SJCRH30 (cell line): ENCODE results near the gene ANKRD45. TPM values are rescaled to one million over a fixed set of nuclear protein-coding genes. Genes with fewer than 3 reads are reported as not detected.
A peak's percentile ranks its signal among the peaks of the same experiment; 100 is the strongest.
"Not testable (repeated sequence)": the region's sequence is repeated elsewhere in the genome, so short reads cannot be mapped to it uniquely, and the experiment has no call there.

Source experiments
- DNase-seq, 2 experiments: peaks; one replicate each; pipeline ENCODE4 v3.0.0-alpha.2; 2015 to 2020
- H3K27ac ChIP-seq: fragments of 250-450 bp; sonication (Bioruptor Pico); 2 replicates; pipeline ENCODE4 v1.5.1; 2020; ENCODE audit warnings: mild to moderate bottlenecking, moderate library complexity
- H3K27me3 ChIP-seq: fragments of 250-450 bp; sonication (Bioruptor Pico); 2 replicates; pipeline ENCODE4 v1.5.1; 2020; ENCODE audit warnings: mild to moderate bottlenecking, moderate library complexity
- H3K36me3 ChIP-seq: fragments of 250-450 bp; sonication (Bioruptor Pico); 2 replicates; pipeline ENCODE4 v1.5.1; 2020; ENCODE audit warnings: mild to moderate bottlenecking, moderate library complexity
- H3K4me1 ChIP-seq: fragments of 250-450 bp; sonication (Bioruptor Pico); 2 replicates; pipeline ENCODE4 v1.5.1; 2020; ENCODE audit warnings: mild to moderate bottlenecking, moderate library complexity
- H3K4me3 ChIP-seq: fragments of 250-450 bp; sonication (Bioruptor Pico); 2 replicates; pipeline ENCODE4 v1.5.1; 2020; ENCODE audit warnings: mild to moderate bottlenecking, moderate library complexity
- H3K9me3 ChIP-seq: fragments of 250-450 bp; sonication (Bioruptor Pico); replicated peaks from 2 replicates; pipeline ENCODE4 v1.5.1; 2020; ENCODE audit warnings: mild to moderate bottlenecking, moderate library complexity
- total RNA-seq: library from RNA; depleted of rRNA; stranded (reverse); fragments of >200 nt; shearing (Covaris generic); gene quantifications from 2 replicates; pipeline ENCODE4 v1.2.3, GENCODE V29; 2014; rRNA removed

Gene ANKRD45
- total RNA-seq, 1 experiment from 2014 or later: not detected

DNA sequence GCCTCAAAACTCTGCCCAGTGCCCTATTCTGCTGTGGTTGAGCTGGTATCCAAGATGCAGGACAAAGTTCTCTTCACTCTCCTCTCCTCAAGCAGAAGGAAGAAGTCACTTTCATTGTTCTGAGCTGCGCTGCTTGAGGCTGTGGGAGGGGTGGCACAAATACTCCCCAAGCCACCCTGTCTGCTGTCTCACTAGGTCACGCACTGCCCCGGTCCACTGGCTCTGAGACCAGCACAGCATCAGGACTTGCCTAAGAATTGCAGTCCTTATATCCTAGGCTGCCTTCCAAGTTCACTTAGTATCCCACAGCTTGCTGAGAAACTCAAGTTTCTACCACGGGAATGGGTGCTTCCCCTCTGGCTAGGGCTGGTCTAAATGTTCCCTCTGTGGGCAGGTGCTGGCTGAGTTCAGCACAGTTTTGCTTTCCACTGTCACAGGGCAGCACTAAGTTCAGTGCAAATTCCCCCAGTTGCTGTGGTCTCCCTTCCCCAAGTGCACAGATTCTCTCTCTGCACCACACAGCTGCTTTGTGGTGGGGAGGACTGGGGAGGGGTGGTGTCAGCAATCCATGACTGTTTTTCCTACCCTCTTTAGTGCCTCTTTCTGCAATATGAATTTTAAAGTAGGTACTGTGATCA is 99.2 kb downstream of the ANKRD45 start:
- no peaks in the 10 kb centered on the region for H3K4me1 ChIP-seq
- no peak overlapping the region for H3K4me3 ChIP-seq
- no peaks in the 10 kb centered on the region for H3K27me3 ChIP-seq
- H3K36me3 ChIP-seq: no peaks in the 10 kb centered on the region
- H3K27ac ChIP-seq: no peak overlapping the region
- peaks cover 3% of the 10 kb centered on the region; the same call in 1 of the 2 replicates for H3K9me3 ChIP-seq
- DNase-seq: peak in 1 of 2 experiments; percentile 9

DNA sequence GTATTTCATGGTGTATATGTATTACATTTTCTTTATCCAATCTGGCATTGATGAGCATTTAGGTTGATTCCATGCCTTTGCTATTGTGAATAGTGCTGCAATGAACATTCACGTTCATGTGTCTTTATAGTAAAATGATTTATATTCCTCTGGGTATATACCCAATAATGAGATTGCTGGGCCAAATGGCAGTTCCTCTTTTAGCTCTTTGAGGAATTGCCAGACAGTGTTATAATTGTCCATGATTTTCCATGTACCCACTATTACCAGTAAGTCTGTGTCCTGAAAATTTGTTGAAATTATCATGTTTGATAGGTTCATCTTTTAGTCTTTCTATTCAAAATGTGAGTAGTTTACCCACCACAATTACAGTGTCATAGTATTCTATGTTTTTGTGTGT is 101.2 kb downstream of the ANKRD45 start:
- no peak for DNase-seq
- Histone ChIP-seq H3K4me3 (no peak overlapping the region), H3K36me3 (no peaks in the 10 kb centered on the region), H3K4me1 (no peaks in the 10 kb centered on the region), H3K27ac (no peak overlapping the region), H3K27me3 (no peaks in the 10 kb centered on the region), H3K9me3 (peaks cover 3% of the 10 kb centered on the region; the same call in 1 of the 2 replicates)

DNA sequence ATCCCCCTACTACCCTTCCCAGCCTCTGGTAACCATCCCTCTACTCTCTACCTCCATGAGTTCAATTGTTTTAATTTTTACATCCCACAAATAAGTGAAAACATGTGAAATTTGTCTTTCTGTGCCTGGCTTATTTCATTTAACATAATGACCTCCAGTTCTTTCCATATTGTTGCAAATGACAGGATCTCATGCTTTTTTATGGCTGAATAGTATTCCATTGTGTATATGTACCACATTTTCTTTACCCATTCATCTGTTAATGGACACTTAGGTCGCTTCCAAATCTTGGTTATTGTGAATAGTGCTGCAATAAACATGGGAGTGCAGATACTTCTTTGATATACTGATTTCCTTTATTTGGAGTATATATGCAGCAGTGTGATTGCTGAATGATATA is 105.8 kb downstream of the ANKRD45 start:
- not testable (repeated sequence) for H3K9me3 ChIP-seq, H3K36me3 ChIP-seq, H3K4me1 ChIP-seq, H3K4me3 ChIP-seq, H3K27me3 ChIP-seq, H3K27ac ChIP-seq, DNase-seq

DNA sequence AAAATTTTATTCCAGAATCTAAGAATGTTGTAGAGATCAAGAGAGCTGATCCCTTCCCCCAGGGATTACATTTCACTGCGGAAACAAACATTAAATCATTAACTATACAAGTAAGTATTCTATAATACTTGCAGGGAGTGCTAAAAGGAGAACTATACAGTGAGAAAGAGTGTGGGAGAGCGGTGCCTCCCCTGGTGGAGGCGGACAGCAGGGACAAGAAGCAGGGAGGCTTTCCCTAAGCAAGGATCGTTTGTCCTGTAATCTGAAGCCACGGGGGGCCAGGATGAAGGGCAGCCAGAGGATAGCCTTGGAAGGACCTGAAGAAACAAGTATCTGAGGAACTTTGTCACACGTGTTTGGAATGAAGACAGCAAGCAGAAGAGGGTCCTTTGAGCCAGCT is 106.8 kb downstream of the ANKRD45 start:
- H3K27ac ChIP-seq: no peak overlapping the region
- peak in 1 of 2 experiments; percentile 6 for DNase-seq
- no peaks in the 10 kb centered on the region for H3K36me3 ChIP-seq
- H3K27me3 ChIP-seq: no peaks in the 10 kb centered on the region
- no peaks in the 10 kb centered on the region for H3K4me1 ChIP-seq
- no peak overlapping the region for H3K4me3 ChIP-seq
- H3K9me3 ChIP-seq: peaks cover 3% of the 10 kb centered on the region

DNA sequence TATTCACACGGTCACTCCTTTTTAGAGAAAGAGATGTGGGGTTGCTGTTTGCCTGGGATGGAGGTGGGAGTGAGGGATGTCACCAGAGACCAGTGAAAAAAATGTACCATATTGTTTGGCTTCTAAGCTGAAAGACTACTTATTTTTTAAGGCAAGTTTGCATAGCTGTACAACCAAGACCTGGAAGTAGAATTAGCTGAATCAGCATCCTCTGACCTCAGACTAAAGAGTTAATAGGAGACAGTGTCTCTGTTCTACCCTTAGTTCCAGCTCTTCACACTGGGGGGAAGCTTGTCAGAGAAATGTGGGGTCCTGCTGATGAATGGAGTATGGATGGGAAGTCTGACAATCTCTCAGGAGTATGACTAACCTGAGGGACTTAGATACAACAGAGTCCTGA is 108.4 kb downstream of the ANKRD45 start:
- H3K36me3 ChIP-seq: no peaks in the 10 kb centered on the region
- H3K4me1 ChIP-seq: no peaks in the 10 kb centered on the region
- no peak overlapping the region for H3K27ac ChIP-seq
- DNase-seq: no peak
- H3K27me3 ChIP-seq: no peaks in the 10 kb centered on the region
- H3K9me3 ChIP-seq: no peaks in the 10 kb centered on the region; the same call in 1 of the 2 replicates
- no peak overlapping the region for H3K4me3 ChIP-seq

DNA sequence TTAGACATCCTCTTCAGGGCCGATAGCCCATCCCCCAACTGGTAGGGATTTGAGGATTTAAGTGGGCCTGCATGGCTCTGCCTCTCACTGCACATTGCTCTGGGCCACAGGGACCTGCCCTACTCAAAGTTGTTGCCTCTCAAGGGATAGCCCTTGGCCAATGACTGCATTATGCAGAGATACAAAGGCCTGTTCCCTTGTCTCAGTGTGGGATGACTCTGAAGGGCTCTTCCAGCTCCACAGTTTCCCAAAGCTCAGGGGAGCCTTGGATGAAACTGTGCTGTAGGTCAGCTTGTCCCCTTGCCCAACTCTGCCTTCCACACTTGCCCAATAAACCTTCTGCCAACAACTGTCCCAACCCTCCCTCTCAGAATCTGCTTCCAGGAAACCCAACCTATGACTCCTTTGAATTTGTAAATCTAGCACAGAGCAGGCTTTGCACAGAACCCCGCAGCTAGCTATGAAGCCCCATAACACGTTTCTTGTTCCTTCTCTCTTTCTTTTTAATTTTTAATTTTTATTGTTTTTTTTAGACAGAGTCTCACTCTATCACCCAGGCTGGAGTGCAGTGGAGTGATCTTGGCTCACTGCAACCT is 109.3 kb downstream of the ANKRD45 start:
- no peaks in the 10 kb centered on the region for H3K27me3 ChIP-seq
- no peaks in the 10 kb centered on the region for H3K4me1 ChIP-seq
- H3K36me3 ChIP-seq: no peaks in the 10 kb centered on the region
- H3K27ac ChIP-seq: no peak overlapping the region
- no peaks in the 10 kb centered on the region; the same call in 1 of the 2 replicates for H3K9me3 ChIP-seq
- DNase-seq: no peak
- H3K4me3 ChIP-seq: no peak overlapping the region

Other genes with a start within 250 kb of the ANKRD45 start
- 259 and 265 TPM in 2 replicates for gene PRDX6, start 192.5 kb downstream of the ANKRD45 start, total RNA-seq
- gene SLC9C2, start 66.8 kb downstream of the ANKRD45 start, total RNA-seq: not detected in 2 replicates
- gene TEX50, start 34.5 kb downstream of the ANKRD45 start, total RNA-seq: not detected in 2 replicates
- gene KLHL20, start 45.1 kb upstream of the ANKRD45 start, total RNA-seq: 11.3 and 14.1 TPM in 2 replicates
- gene DARS2, start 154.8 kb upstream of the ANKRD45 start, total RNA-seq: 29.4 and 29.7 TPM in 2 replicates
- gene CENPL, start 155.0 kb upstream of the ANKRD45 start, total RNA-seq: 37.4 and 38.3 TPM in 2 replicates
- 462 and 540 TPM in 2 replicates for gene GAS5, start 198.1 kb upstream of the ANKRD45 start, total RNA-seq
- gene ZBTB37, start 198.5 kb upstream of the ANKRD45 start, total RNA-seq: 5.2 and 5.4 TPM in 2 replicates
- 0.22 and 1.6 TPM in 2 replicates for gene SERPINC1, start 247.5 kb upstream of the ANKRD45 start, total RNA-seq